GM12891 (cell line): Measurements from ENCODE around the gene SYNE1.

ENCODE experiments used
- DNase-seq: peaks from one replicate; pipeline ENCODE4 v3.0.0; 2011; ENCODE audit warnings: low spot score; ENCODE audit not compliant: insufficient read length
- FAIRE-seq: peaks from 2 replicates; lab custom pipeline; 2011; peaks lifted over from hg19 to GRCh38; lab: Jason Lieb, UNC
- PAX5 ChIP-seq: IDR thresholded peaks from 2 replicates; pipeline ENCODE4 v1.6.1; 2011; ENCODE audit warnings: low read length, moderate library complexity, mild to moderate bottlenecking; ENCODE audit not compliant: insufficient read depth, severe bottlenecking
- POLR2A ChIP-seq: IDR thresholded peaks from 2 replicates; pipeline ENCODE4 v1.6.1; 2011; ENCODE audit warnings: low read depth, low read length, control low read depth
- POLR2AphosphoS5 ChIP-seq: IDR thresholded peaks from 2 replicates; pipeline ENCODE4 v1.6.1; 2011; ENCODE audit warnings: low read depth, low read length, control low read depth
- POU2F2 ChIP-seq: IDR thresholded peaks from 2 replicates; pipeline ENCODE4 v1.6.1; 2011; ENCODE audit warnings: low read depth, mild to moderate bottlenecking, control low read depth, low read length, moderate library complexity
- SPI1 ChIP-seq: IDR thresholded peaks from 2 replicates; pipeline ENCODE4 v1.6.1; 2011; ENCODE audit warnings: low read depth, low read length, control low read depth
- TAF1 ChIP-seq: IDR thresholded peaks from 2 replicates; pipeline ENCODE4 v1.6.1; 2011; ENCODE audit warnings: low read depth, low read length, control low read depth

Gene SYNE1

DNA sequence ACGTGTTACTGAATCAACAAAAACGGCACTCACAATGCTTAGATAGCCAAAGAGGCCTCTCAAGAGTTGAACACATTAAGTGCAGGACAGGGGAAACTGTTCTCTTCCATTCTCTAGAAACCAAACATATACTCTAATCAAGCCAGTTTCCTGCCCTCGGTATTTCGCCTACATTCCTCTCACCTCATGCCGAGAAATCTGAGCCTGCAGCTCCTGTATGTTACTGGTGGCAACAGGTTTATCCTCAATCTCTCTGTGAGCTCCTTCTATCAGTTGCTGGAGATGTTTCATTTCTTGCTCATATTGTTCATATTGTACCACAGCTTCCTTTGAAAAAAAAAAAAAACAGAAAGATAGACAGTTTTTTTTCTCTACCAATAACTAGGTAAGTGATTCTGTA is 328.9 kb downstream of the SYNE1 start:
- TF ChIP-seq TAF1: no peak
- no peak for TF ChIP-seq SPI1
- FAIRE-seq (no peak), DNase-seq (no peak)

DNA sequence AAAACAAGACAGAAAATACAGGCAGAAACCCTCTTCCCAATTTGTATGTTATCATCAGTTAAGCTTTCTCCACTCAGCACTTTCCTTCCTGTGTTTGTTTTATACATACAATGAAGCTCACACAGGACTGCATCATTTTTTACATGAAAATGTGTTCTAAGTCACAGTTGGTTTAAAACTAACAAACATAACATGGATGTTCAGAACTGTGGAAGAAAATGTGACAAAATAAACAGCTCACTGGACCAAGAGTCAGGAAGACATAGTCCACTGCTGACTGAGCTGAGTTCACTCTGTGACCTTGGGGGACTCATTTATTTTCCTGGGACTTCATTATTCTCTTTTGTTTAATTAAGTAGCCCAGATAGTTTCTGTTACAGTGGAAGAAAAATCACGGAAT is 331.5 kb downstream of the SYNE1 start:
- no peak for DNase-seq
- FAIRE-seq: no peak
- TF ChIP-seq PAX5: no peak
- TF ChIP-seq POU2F2: no peak
- no peak for TF ChIP-seq POLR2A
- no peak for TF ChIP-seq SPI1

DNA sequence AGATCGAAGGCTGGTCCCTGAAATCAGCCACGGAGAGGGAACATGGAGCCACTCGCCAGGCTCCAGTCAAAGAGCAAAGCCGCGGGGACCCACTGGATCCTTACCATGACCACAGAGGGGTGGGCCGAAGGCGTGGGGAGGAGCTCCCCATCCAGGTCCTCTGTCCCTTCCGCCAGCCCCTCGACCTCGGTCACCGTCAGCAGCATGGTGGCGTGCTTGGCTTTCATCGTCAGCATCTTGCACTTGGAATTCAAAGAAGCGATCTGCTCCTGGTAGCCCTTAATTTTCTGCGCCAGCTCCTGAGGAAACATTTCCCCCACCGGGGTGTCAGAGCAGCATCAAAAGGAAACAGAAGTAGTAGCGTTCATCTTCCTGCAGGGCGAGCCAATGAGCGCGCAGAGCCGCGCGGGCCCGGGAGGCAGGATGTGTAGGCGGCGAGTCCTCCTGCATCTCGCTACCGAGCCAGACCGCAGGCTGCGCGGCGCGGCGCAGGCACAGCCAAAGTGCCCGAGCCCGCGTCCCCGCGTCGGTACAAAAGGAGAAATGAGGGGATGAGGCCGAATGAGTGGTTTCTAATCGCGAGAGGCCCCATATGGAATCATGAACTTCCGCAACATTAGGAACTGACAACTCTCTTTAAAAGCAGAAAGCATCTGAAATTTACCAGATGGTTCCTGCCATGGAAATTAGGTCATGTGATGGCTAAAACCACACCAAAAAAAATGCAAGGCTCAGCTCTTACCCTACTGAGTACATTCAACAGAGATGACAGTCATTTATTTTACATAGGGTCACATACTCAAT is 335.2 kb downstream of the SYNE1 start:
- no peak for TF ChIP-seq SPI1
- TF ChIP-seq PAX5: no peak
- 0 out of 2 replicates have a peak, but pooled peaks have one; percentile 27 for TF ChIP-seq POU2F2
- TF ChIP-seq POLR2A: peak; percentile 65
- FAIRE-seq: peak; percentile 98
- peak; percentile 44 for DNase-seq

DNA sequence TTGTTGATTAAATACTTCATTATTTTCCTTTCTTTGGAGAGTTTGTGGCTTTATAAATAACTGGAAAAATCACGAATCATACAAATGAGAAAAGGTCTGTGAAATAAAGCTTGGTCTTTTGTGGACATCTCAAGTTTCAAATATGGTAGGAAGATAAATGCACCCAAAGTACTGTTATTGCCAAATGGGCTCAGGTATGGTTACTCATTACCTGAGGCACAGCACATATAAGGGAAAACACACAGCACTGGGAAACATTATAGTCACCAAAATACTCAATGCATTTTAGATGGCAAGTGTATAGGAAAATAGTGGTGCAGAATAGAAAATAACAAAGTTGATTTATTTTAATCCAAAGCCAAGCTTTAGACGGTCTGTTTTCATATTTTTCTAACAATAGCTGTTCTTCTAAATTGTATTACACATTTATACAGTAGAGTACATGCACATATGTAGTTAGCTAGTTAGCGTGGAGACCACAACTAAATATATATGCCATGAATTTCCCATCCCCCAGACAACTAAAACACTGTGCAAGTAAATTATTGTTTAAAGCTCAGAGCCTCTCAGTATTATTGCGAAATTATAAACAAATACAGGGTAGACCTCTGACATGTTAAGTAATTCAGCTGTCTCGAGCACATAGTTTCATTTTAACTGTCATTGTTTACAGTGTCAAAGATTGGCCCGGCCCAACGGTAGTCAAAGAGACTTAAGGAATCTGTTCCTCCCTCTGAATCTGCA is 336.0 kb downstream of the SYNE1 start:
- no peak for FAIRE-seq

DNA sequence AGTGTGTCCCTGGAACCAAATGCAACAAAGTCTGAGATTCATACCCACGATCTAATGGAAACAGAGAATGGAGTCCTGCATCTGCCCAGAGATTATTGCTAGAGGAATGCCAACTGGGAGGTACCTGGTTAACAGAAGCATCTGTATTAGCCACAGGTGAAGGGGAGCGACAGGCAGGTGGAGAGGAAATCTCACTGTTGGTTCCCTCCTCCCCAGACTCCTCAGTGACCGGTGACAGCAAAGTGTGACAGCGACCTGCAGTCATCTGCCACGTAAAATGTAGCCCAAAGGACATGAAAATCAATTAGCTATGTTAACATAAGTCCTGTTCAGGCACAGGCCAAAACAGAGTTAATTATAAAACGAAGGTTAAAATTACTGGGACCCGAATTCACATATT is 336.6 kb downstream of the SYNE1 start:
- DNase-seq: no peak
- TF ChIP-seq POLR2A (no peak), PAX5 (no peak), POU2F2 (no peak), TAF1 (no peak), SPI1 (no peak), POLR2AphosphoS5 (no peak)
- FAIRE-seq: peak; percentile 77

More for the DNA sequence above, 336.0 kb downstream of the SYNE1 start:
- TF ChIP-seq POLR2A: no peak
- TF ChIP-seq POLR2AphosphoS5: no peak
- TF ChIP-seq SPI1: 0 out of 2 replicates have a peak, but pooled peaks have one; percentile 3
- TF ChIP-seq POU2F2: no peak
- no peak for TF ChIP-seq TAF1
- no peak for TF ChIP-seq PAX5
- DNase-seq: no peak

DNA sequence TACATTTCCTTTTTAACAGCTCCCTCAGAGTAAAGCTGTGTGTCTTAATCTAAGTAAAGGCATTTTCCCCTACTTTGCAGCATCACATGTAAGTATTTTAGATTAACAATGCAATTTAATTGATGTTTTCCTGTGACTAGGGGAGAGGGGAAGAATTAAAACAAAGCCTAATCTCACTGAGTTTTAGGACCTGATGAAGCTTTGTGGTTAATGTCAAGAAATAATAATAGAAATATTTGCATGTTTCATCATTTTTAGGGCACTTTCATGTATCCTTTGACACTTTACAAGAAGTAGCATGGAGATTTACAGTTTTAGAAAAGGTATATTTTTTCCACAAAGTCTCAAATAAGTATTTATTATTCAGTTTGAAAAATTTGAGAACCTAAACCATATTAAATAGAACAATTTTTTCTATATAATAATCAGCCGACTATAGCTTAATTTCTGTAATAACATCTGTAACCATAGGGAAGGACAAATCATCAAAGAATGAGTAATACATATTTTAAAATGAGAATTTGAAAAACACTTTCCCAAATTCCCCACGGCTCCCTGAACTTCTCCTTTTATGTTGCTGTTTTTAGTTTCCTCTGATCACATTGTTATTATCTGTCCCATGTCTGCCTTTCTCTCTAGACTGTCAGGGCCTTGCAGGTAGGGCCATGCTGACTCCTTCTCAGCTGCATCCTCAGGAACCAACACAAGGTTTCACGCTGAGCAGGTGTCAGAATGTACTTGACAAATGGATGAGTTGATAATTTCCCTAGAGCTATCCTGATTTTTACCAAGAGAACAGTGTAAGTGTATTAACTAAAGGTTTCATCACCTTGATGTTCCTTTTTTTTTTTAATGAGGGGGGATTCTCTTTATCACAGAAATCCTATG is 338.1 kb downstream of the SYNE1 start:
- FAIRE-seq (peak; percentile 76), DNase-seq (no peak)
- TF ChIP-seq TAF1 (no peak), POLR2A (no peak), POLR2AphosphoS5 (no peak), POU2F2 (no peak), SPI1 (no peak), PAX5 (no peak)

DNA sequence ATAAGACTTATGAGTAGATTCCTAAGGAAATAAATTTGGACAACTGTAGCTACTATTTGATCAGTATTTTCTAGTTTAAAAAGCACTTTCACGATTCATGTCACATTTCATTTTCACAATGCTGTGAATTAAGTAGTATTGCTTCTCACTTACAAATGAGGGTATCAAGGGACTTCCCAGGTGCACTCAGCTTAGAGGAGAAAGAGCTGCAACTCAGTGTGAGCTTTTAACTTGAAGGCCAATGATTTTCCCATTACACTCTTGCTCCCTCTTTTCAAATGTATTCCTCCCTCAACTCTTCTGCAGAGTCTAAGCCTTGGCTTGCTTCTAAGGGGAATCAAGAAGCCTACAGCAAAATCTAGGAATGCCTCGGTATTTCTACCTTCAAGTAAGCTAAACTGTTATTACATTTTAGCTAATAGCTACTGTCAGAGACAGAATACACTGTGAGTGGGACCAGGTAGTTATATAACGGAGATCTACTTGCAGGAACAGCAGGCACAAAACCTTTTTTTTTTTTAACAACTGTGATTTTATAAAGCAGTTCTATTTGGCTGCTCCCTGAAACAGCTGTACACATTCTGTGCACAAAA is 339.0 kb downstream of the SYNE1 start:
- TF ChIP-seq POLR2AphosphoS5: no peak
- no peak for TF ChIP-seq TAF1
- TF ChIP-seq POU2F2: no peak
- no peak for TF ChIP-seq POLR2A
- no peak for DNase-seq
- peak; percentile 33 for FAIRE-seq

DNA sequence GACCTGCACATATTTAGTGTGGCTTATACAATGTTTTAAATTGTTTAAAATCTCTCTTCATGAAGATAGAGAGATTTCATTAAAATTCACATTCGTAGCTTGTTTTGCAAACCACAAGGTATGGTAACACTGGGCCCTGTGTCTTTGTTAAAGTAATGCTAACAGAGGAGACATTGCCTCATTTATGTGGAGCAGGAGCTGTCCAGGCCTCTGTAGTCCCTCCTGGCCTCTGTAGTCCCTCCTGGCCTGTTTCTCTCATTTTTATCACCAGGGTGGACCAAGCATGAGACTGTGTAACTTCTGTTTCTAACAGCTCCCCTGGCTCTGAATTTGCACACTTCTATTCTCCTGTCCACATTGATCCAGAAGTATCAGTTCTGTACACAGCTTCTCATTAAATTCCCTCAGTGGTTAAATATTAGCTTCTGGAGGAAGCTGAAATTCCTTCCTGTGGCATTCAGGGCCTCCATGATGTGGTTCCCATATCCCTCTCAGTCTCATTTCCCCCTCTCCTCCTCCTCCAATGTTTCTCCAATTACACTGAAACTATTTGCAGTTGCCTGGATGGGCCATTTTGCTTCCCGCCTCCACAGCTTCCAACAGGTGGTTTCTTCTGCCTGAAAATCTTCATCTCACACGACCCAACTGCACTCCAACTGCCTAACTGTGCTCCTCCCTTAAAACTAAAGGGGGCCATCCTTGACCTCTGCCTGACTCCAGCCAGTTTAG is 340.4 kb downstream of the SYNE1 start:
- FAIRE-seq: peak; percentile 5
- TF ChIP-seq POU2F2: no peak
- no peak for TF ChIP-seq POLR2A
- no peak for TF ChIP-seq SPI1
- TF ChIP-seq PAX5: no peak
- no peak for TF ChIP-seq TAF1
- no peak for TF ChIP-seq POLR2AphosphoS5
- no peak for DNase-seq
